Chondrocyte (in vitro differentiated cells): ENCODE results near the gene KLHL11. TPM values are rescaled to one million over a fixed set of nuclear protein-coding genes. Genes with fewer than 3 reads are reported as not detected.
A peak's percentile ranks its signal among the peaks of the same experiment; 100 is the strongest.

Source experiments
- DNase-seq: peaks from one replicate; pipeline ENCODE4 v3.0.0; 2021; ENCODE audit warnings: mixed read lengths, low spot score
- H3K27ac Mint-ChIP-seq: one replicate; pipeline ENCODE4 v1.8.0; 2021; ENCODE audit warnings: mild to moderate bottlenecking, moderate library complexity, mixed read lengths; ENCODE audit not compliant: unreplicated experiment
- H3K27me3 Mint-ChIP-seq: 2 replicates; pipeline ENCODE4 v1.8.0; 2021; ENCODE audit warnings: low read depth, mixed read lengths
- H3K36me3 Mint-ChIP-seq: 2 replicates; pipeline ENCODE4 v1.8.0; 2021; ENCODE audit warnings: low read depth, mixed read lengths
- H3K4me1 Mint-ChIP-seq: 2 replicates; pipeline ENCODE4 v1.8.0; 2021; ENCODE audit warnings: low read depth, mild to moderate bottlenecking, mixed read lengths
- H3K4me3 Mint-ChIP-seq: one replicate; pipeline ENCODE4 v1.8.0; 2021; ENCODE audit warnings: mild to moderate bottlenecking, moderate library complexity, mixed read lengths; ENCODE audit not compliant: unreplicated experiment
- H3K9me3 Mint-ChIP-seq: 2 replicates; pipeline ENCODE4 v1.8.0; 2021; ENCODE audit warnings: low read depth, mixed read lengths
- long read RNA-seq: library from polyadenylated mRNA; stranded (forward); transcript quantifications from one replicate; pipeline ENCODE4 v2.0.0, GENCODE V29; 2021
- total RNA-seq: library from RNA; stranded (reverse); gene quantifications from 3 replicates; pipeline ENCODE4 v1.2.1, GENCODE V29; 2021
- TF ChIP-seq, protein P1 (sequence below): fragments of 200-600 bp; sonication (generic); IDR thresholded peaks from 2 replicates; pipeline ENCODE4 v1.5.0; 2021; ENCODE audit warnings: antibody characterized with exemption, mild to moderate bottlenecking, moderate library complexity

Gene KLHL11
- total RNA-seq: 12.9 to 15.3 TPM (median 14.6 TPM) in 3 replicates
- long read RNA-seq, partial matches to known transcripts: 0 of 4 reads
- long read RNA-seq, other reads (novel, unspliced or antisense): 2 of 4 reads

- TF ChIP-seq, protein P1, sequence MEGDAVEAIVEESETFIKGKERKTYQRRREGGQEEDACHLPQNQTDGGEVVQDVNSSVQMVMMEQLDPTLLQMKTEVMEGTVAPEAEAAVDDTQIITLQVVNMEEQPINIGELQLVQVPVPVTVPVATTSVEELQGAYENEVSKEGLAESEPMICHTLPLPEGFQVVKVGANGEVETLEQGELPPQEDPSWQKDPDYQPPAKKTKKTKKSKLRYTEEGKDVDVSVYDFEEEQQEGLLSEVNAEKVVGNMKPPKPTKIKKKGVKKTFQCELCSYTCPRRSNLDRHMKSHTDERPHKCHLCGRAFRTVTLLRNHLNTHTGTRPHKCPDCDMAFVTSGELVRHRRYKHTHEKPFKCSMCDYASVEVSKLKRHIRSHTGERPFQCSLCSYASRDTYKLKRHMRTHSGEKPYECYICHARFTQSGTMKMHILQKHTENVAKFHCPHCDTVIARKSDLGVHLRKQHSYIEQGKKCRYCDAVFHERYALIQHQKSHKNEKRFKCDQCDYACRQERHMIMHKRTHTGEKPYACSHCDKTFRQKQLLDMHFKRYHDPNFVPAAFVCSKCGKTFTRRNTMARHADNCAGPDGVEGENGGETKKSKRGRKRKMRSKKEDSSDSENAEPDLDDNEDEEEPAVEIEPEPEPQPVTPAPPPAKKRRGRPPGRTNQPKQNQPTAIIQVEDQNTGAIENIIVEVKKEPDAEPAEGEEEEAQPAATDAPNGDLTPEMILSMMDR: peak; percentile 28
- Mint-ChIP-seq H3K4me1 (peaks cover 7% of the 10 kb centered on the region), H3K9me3 (no peaks in the 10 kb centered on the region), H3K27me3 (no peaks in the 10 kb centered on the region), H3K4me3 (no peak within 1 kb of the TSS), H3K27ac (peak within 1 kb of the TSS; percentile 88), H3K36me3 (peaks cover 15% of the 10 kb centered on the region)
- DNase-seq: peak; percentile 94
Measured at GRCh38 chr17:41864836-41865595, at the start of gene KLHL11. Gene KLHL11 (minus strand): TSS chr17:41865423. CDS start chr17:41865370, 53 bp downstream.

DNA sequence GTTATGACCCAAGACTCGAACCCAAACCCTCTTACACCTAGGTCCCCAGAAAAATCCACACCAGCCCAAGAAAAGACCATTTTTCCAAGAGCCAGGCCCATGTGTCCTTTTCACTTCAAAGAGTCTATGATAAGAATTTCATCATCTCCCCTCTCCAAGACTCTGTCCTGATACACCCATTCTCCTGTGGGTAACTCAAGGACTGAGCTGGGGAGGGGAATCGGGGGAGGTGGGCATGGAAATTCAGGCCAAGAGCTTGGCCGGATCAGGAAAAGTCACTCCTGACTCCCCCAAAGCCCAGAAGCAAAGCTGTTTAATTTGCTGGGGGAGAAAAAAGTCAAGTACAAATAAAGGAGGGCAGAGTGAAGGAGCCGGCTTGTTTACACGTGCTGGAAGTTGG, 49.8 kb upstream of the KLHL11 start:
- H3K27me3 Mint-ChIP-seq: no peaks in the 10 kb centered on the region
- DNase-seq: no peak
- no peak overlapping the region for H3K4me3 Mint-ChIP-seq
- H3K36me3 Mint-ChIP-seq: peaks cover 30% of the 10 kb centered on the region
- peak overlapping the region; percentile 64 for H3K27ac Mint-ChIP-seq
- H3K4me1 Mint-ChIP-seq: peaks cover 66% of the 10 kb centered on the region
- TF ChIP-seq, protein P1: no peak
- H3K9me3 Mint-ChIP-seq: no peaks in the 10 kb centered on the region

- no peaks in the 10 kb centered on the region for H3K9me3 Mint-ChIP-seq
- H3K27me3 Mint-ChIP-seq: no peaks in the 10 kb centered on the region
- peaks cover 35% of the 10 kb centered on the region for H3K36me3 Mint-ChIP-seq
- H3K4me1 Mint-ChIP-seq: peaks cover 64% of the 10 kb centered on the region
- no peak overlapping the region for H3K4me3 Mint-ChIP-seq
- peak overlapping the region; percentile 60 for H3K27ac Mint-ChIP-seq
- no peak for DNase-seq
- TF ChIP-seq, protein P1: no peak
Measured at GRCh38 chr17:41914358-41914766, 49.1 kb upstream of the KLHL11 start.

- Mint-ChIP-seq H3K36me3 (peaks cover 36% of the 10 kb centered on the region), H3K9me3 (no peaks in the 10 kb centered on the region), H3K27ac (peak overlapping the region; percentile 12), H3K4me1 (peaks cover 62% of the 10 kb centered on the region), H3K27me3 (no peaks in the 10 kb centered on the region), H3K4me3 (no peak overlapping the region)
- no peak for DNase-seq
- TF ChIP-seq, protein P1: no peak
Measured at GRCh38 chr17:41913798-41914197, 48.6 kb upstream of the KLHL11 start.

- TF ChIP-seq, protein P1: peak; percentile 11
- Mint-ChIP-seq H3K4me1 (peaks cover 66% of the 10 kb centered on the region), H3K36me3 (peaks cover 40% of the 10 kb centered on the region), H3K4me3 (no peak overlapping the region), H3K9me3 (no peaks in the 10 kb centered on the region), H3K27ac (no peak overlapping the region), H3K27me3 (no peaks in the 10 kb centered on the region)
- DNase-seq: no peak
Measured at GRCh38 chr17:41912925-41913324, 47.7 kb upstream of the KLHL11 start.
